HCT116 (cell line): ENCODE data around the gene CASKIN2. TPM values are rescaled to one million over a fixed set of nuclear protein-coding genes. Genes with fewer than 3 reads are reported as not detected.

ENCODE experiments used
- ATAC-seq: fragments of 200-7000 bp; cut with Tn5 transposase; 2 replicates; pipeline ENCODE4 v1.9.1; 2020; ENCODE audit warnings: mild to moderate bottlenecking, moderate library complexity
- BruUV-seq: library from RNA; stranded (reverse); fragments of 400-500 nt; replicated peaks from 2 replicates; lab custom pipeline; 2021; lab: Mats Ljungman, UMichigan
- CTCF ChIA-PET: fragments of 300-600 bp; sonication (Branson Sonifier 250); formaldehyde crosslinking; loops from one replicate; lab custom pipeline; 2021; ENCODE audit warnings: antibody characterized with exemption; lab: Charles Lee
- POLR2A ChIA-PET: fragments of 300-600, 350-600 bp; sonication (Branson Sonifier 250); formaldehyde crosslinking; loops from one replicate; lab custom pipeline; 2021; ENCODE audit warnings: antibody characterized with exemption; lab: Charles Lee
- RAD21 ChIA-PET, 2 experiments: fragments of 300-600 bp; sonication (Branson Sonifier 250); formaldehyde crosslinking; loops; one replicate each; lab custom pipeline; 2023; ENCODE audit warnings: low total read pairs in 2 of 2; ENCODE audit not compliant: uncharacterized antibody in 2 of 2, unreplicated experiment in 2 of 2, low non-redundant PET in 1 of 2; lab: Charles Lee
- DNase-seq: peaks from one replicate; pipeline ENCODE4 v3.0.0-alpha.2; 2010; ENCODE audit warnings: low read depth, low spot score
- H2AFZ ChIP-seq: fragments of 200-600 bp; shearing (Covaris generic), sonication (generic); 2 replicates; pipeline ENCODE4 v1.6.1; 2017; ENCODE audit warnings: low read depth, mixed run types, mixed read lengths, antibody characterized with exemption, low read length; ENCODE audit not compliant: poor library complexity, severe bottlenecking
- H3K27ac ChIP-seq: 2 replicates; pipeline ENCODE4 v1.5.1; 2012; ENCODE audit warnings: low read depth, low read length
- H3K27me3 ChIP-seq: fragments of 200-600 bp; sonication (generic); 2 replicates; pipeline ENCODE4 v1.6.1; 2016; ENCODE audit warnings: mixed run types, low read length, mixed read lengths; ENCODE audit not compliant: insufficient read depth
- H3K36me3 ChIP-seq, 2 experiments: fragments of 200-500 bp in 1 of 2; fragments of 200-600 bp in 1 of 2; sonication (Bioruptor generic) in 1 of 2; sonication (generic) in 1 of 2; 2 replicates each; pipeline versions ENCODE4 v1.5.1 to v1.6.1; 2014 to 2016; ENCODE audit warnings: low read length in 2 of 2, inconsistent platforms in 1 of 2, mixed read lengths in 1 of 2, mixed run types in 1 of 2; ENCODE audit not compliant: insufficient read depth in 2 of 2, control insufficient read depth in 1 of 2
- H3K4me1 ChIP-seq, 2 experiments: fragments of 200-600 bp in 1 of 2; sonication (generic) in 1 of 2; 2 replicates each; pipeline versions ENCODE4 v1.5.1 to v1.6.1; 2012 to 2017; ENCODE audit warnings: low read length in 2 of 2, inconsistent platforms in 1 of 2, mild to moderate bottlenecking in 1 of 2, mixed read lengths in 1 of 2, mixed run types in 1 of 2, moderate library complexity in 1 of 2; ENCODE audit not compliant: insufficient read depth in 2 of 2, control insufficient read depth in 1 of 2
- H3K4me2 ChIP-seq: fragments of 200-600 bp; sonication (generic); 2 replicates; pipeline ENCODE4 v1.6.1; 2017; ENCODE audit warnings: mixed run types, low read length, mixed read lengths
- H3K4me3 ChIP-seq, 2 experiments: fragments of 200-600 bp in 1 of 2; sonication (generic) in 1 of 2; replicated peaks in 1 of 2; 2 replicates each; pipeline ENCODE4 v1.5.1; 2011 to 2016; ENCODE audit warnings: low read length in 2 of 2, control low read depth in 1 of 2, low read depth in 1 of 2, mild to moderate bottlenecking in 1 of 2, mixed read lengths in 1 of 2, mixed run types in 1 of 2
- H3K79me2 ChIP-seq: fragments of 200-600 bp; sonication (generic); 2 replicates; pipeline ENCODE4 v1.6.1; 2017; ENCODE audit warnings: mild to moderate bottlenecking, mixed run types, low read length, moderate library complexity, mixed read lengths; ENCODE audit not compliant: insufficient read depth
- H3K9ac ChIP-seq: fragments of 200-600 bp; sonication (generic); 2 replicates; pipeline ENCODE4 v1.6.1; 2016; ENCODE audit warnings: low read length, mixed read lengths
- H3K9me2 ChIP-seq: fragments of 200-600 bp; sonication (generic), shearing (Covaris generic); 2 replicates; pipeline ENCODE4 v1.6.1; 2017; ENCODE audit warnings: mixed run types, mild to moderate bottlenecking, moderate library complexity; ENCODE audit not compliant: insufficient read depth
- H3K9me3 ChIP-seq, 2 experiments: fragments of 200-500 bp in 1 of 2; fragments of 200-600 bp in 1 of 2; sonication (Bioruptor generic) in 1 of 2; sonication (generic) in 1 of 2; 2 replicates each; pipeline ENCODE4 v1.6.1; 2014 to 2017; ENCODE audit warnings: low read length in 2 of 2, mixed read lengths in 2 of 2, inconsistent platforms in 1 of 2, low read depth in 1 of 2, mild to moderate bottlenecking in 1 of 2, mixed run types in 1 of 2, moderate library complexity in 1 of 2; ENCODE audit not compliant: control insufficient read depth in 1 of 2, insufficient read depth in 1 of 2
- H4K20me1 ChIP-seq: fragments of 200-600 bp; sonication (generic), shearing (Covaris generic); 2 replicates; pipeline ENCODE4 v1.6.1; 2017; ENCODE audit warnings: mixed run types, mild to moderate bottlenecking, moderate library complexity; ENCODE audit not compliant: insufficient read depth
- ATF3 ChIP-seq: IDR thresholded peaks from 2 replicates; pipeline ENCODE4 v1.6.1; 2012
- CBX3 ChIP-seq: IDR thresholded peaks from 2 replicates; pipeline ENCODE4 v1.6.1; 2012; ENCODE audit warnings: low read depth
- CEBPB ChIP-seq: IDR thresholded peaks from 2 replicates; pipeline ENCODE4 v1.6.1; 2012; ENCODE audit warnings: low read depth
- CTCF ChIP-seq, 3 experiments: fragments of 200-600 bp in 1 of 3; sonication (generic) in 1 of 3; IDR thresholded peaks in 2 of 3; conservative IDR thresholded peaks in 1 of 3; 2 replicates each; pipeline ENCODE4 v1.5.1; 2012 to 2017; ENCODE audit warnings: low read depth in 2 of 3, low read length in 2 of 3, antibody characterized with exemption in 1 of 3, borderline replicate concordance in 1 of 3, control low read depth in 1 of 3, mild to moderate bottlenecking in 1 of 3, mixed read lengths in 1 of 3, mixed run types in 1 of 3, moderate library complexity in 1 of 3; ENCODE audit not compliant: insufficient read depth in 1 of 3
- ELF1 ChIP-seq: IDR thresholded peaks from 2 replicates; pipeline ENCODE4 v1.6.1; 2012; ENCODE audit warnings: low read depth, borderline replicate concordance
- EZH2phosphoT487 ChIP-seq: fragments of 200-600 bp; IDR thresholded peaks from 2 replicates; pipeline ENCODE4 v1.6.1; 2018; ENCODE audit warnings: antibody characterized with exemption, borderline replicate concordance
- FOSL1 ChIP-seq: IDR thresholded peaks from 2 replicates; pipeline ENCODE4 v1.6.1; 2012; ENCODE audit warnings: low read depth
- JUND ChIP-seq: IDR thresholded peaks from 2 replicates; pipeline ENCODE4 v1.6.1; 2012
- MAX ChIP-seq: IDR thresholded peaks from 2 replicates; pipeline ENCODE4 v1.6.1; 2012
- POLR2A ChIP-seq: IDR thresholded peaks from 2 replicates; pipeline ENCODE4 v1.7.0; 2011; ENCODE audit warnings: borderline replicate concordance; ENCODE audit not compliant: insufficient read depth, insufficient read length; ENCODE audit errors: extremely low read depth
- REST ChIP-seq: IDR thresholded peaks from 2 replicates; pipeline ENCODE4 v1.6.1; 2012; ENCODE audit warnings: low read depth
- SP1 ChIP-seq: IDR thresholded peaks from 2 replicates; pipeline ENCODE4 v1.6.1; 2012; ENCODE audit warnings: low read depth
- SRF ChIP-seq: IDR thresholded peaks from 2 replicates; pipeline ENCODE4 v1.6.1; 2012; ENCODE audit warnings: low read depth
- TCF7L2 ChIP-seq: IDR thresholded peaks from 2 replicates; pipeline ENCODE4 v1.7.0; 2011; ENCODE audit warnings: borderline replicate concordance, inconsistent platforms; ENCODE audit not compliant: insufficient read depth, insufficient read length; ENCODE audit errors: extremely low read depth
- YY1 ChIP-seq: IDR thresholded peaks from 2 replicates; pipeline ENCODE4 v1.6.1; 2011; ENCODE audit warnings: low read length, low read depth, moderate library complexity, mild to moderate bottlenecking; ENCODE audit not compliant: insufficient replicate concordance; ENCODE audit errors: extremely low read depth
- ZBTB33 ChIP-seq: IDR thresholded peaks from 2 replicates; pipeline ENCODE4 v1.6.1; 2011; ENCODE audit warnings: mild to moderate bottlenecking, low read length, moderate library complexity; ENCODE audit not compliant: insufficient replicate concordance; ENCODE audit errors: extremely low read depth
- intact Hi-C: fragments of 100-400 bp; cut with micrococcal nuclease; formaldehyde crosslinking; loops from 2 replicates; pipeline ENCODE4 v1.10.0; 2022
- total RNA-seq: library from RNA; stranded (reverse); gene quantifications from one replicate; pipeline ENCODE4 v1.2.1, GENCODE V29; 2021; ENCODE audit not compliant: unreplicated experiment

The CASKIN2 gene
- total RNA-seq, 1 experiment from 2014 or later = 38.4 TPM

GRCh38 chr17:75454193-75454592 lies 61.1 kb downstream of the CASKIN2 start:
- CTCF ChIA-PET = interaction anchor here (1.4 kb wide), 1 partner anchor 17 kb away, joined by 3 read pairs; no protein-coding TSS in a partner anchor
- Histone ChIP-seq H3K4me1 (peaks cover 12 to 14% of the 10 kb centered on the region in 2 experiments), H3K9me2 (no peaks in the 10 kb centered on the region), H3K9me3 (no peaks in the 10 kb centered on the region), H3K27me3 (no peaks in the 10 kb centered on the region), H3K9ac (no peak overlapping the region), H2AFZ (no peak overlapping the region), H3K4me3 (no peak overlapping the region), H3K79me2 (no peaks in the 10 kb centered on the region; the same call in 1 of the 2 replicates), H3K36me3 (no peaks in the 10 kb centered on the region), H3K27ac (no peak overlapping the region), H3K4me2 (no peak overlapping the region), H4K20me1 (no peaks in the 10 kb centered on the region)
- RAD21 ChIA-PET = no interaction called here
- POLR2A ChIA-PET = no interaction called here
- ATAC-seq = no peak
- DNase-seq = no peak
- intact Hi-C loops = no loop called here
- TF ChIP-seq JUND (no peak), ELF1 (no peak), TCF7L2 (no peak), ATF3 (no peak), CBX3 (no peak), MAX (no peak), FOSL1 (no peak), POLR2A (no peak), SRF (no peak), SP1 (no peak), EZH2phosphoT487 (no peak), ZBTB33 (no peak), CTCF (IDR thresholded peaks at IDR 0.05 in 2 of 3, conservative IDR thresholded peaks at IDR 0.05 in 1 of 3; ENCODE audit: borderline replicate concordance in 1 of 3, insufficient read depth in 1 of 3, low read depth in 2 of 3, low read length in 2 of 3) (no peak), YY1 (no peak), REST (no peak), CEBPB (no peak)
- BruUV-seq = no TSS peak
